ENCODE measurements around the gene MYOG.
A peak's percentile ranks its signal among the peaks of the same experiment; 100 is the strongest.

DNA sequence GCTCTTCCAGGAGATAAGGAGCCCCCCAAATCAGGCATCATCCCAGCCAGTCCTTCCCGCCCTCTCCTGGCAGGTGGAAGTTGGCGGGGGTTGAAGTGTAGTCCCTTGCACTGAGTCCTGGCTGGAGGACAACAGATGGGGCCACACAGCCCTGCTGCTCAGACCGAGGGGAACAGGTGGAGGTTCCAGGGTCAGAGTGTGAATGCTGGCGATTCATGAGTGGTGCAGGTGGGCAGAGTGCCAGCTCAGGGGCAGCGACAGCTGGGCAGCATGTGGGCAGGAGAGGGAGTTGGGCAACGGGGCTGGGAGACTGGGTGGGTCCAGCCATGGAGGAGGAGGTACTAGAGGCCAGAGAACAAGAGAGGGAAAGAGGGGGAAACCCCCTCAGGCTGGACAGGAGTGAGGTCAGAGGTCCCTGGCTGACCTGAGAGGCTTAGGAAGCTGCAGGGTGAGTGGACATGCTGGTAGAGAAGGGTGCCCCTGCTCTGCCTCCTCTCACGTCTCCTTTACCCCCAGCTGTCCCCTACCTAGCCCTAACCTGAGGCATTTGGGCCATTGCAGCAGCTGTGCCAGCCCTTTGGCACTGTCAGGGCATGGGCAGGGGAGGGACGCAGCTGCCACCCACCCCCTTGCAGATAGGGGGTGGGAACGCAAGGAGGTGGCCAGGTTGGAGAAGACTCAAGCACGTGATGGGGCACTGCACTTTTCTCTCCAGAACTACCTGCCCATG, 30.4 kb upstream of the MYOG start:
- no peak for TF ChIP-seq STAT1 (IDR thresholded peaks at IDR 0.05; ENCODE audit: unreplicated experiment)
- TF ChIP-seq, protein P1, sequence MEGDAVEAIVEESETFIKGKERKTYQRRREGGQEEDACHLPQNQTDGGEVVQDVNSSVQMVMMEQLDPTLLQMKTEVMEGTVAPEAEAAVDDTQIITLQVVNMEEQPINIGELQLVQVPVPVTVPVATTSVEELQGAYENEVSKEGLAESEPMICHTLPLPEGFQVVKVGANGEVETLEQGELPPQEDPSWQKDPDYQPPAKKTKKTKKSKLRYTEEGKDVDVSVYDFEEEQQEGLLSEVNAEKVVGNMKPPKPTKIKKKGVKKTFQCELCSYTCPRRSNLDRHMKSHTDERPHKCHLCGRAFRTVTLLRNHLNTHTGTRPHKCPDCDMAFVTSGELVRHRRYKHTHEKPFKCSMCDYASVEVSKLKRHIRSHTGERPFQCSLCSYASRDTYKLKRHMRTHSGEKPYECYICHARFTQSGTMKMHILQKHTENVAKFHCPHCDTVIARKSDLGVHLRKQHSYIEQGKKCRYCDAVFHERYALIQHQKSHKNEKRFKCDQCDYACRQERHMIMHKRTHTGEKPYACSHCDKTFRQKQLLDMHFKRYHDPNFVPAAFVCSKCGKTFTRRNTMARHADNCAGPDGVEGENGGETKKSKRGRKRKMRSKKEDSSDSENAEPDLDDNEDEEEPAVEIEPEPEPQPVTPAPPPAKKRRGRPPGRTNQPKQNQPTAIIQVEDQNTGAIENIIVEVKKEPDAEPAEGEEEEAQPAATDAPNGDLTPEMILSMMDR (conservative IDR thresholded peaks at IDR 0.05; ENCODE audit: low read depth in 2 of 2) = peak in 1 of 2 experiments; percentile 41; a peak in 2 of 4 replicates
